ENCODE measurements around the gene ZNF672.

Gene ZNF672

GRCh38 chr1:248834343-248834940 is 3.6 kb upstream of the ZNF672 start:
- no CpG with 5 or more reads among the region's 7 CpGs for WGBS, 2 donors (ENCODE audit: extremely low coverage in 2 of 2, insufficient read length in 2 of 2, insufficient replicate concordance in 1 of 2)
- H3K18ac ChIP-seq (ENCODE audit: low read length), result no peak overlapping the region

GRCh38 chr1:248837045-248837780 is 811 bp upstream of the ZNF672 start:
- H3K4me2 ChIP-seq (ENCODE audit: insufficient read depth, low read length, poor library complexity, severe bottlenecking), result peak overlapping the region; percentile 69
- H3K79me1 ChIP-seq (ENCODE audit: low read depth, low read length), result peaks cover 3% of the 10 kb centered on the region
- peak overlapping the region; percentile 79 to 82 for H3K4me3 ChIP-seq (ENCODE audit: low read length in 2 of 2)
- WGBS, 2 donors (ENCODE audit: extremely low coverage in 2 of 2, insufficient read length in 2 of 2, insufficient replicate concordance in 1 of 2), result no CpG with 5 or more reads among the region's 11 CpGs
- no peak overlapping the region for H3K27ac ChIP-seq (replicated peaks; ENCODE audit: low read length)
- H2BK120ac ChIP-seq (ENCODE audit: low read depth, low read length), result no peak overlapping the region
- peaks cover 0 to 4% of the 10 kb centered on the region in 2 donors for H3K36me3 ChIP-seq (replicated peaks in 1 of 2; ENCODE audit: control insufficient read depth in 2 of 2, insufficient read depth in 2 of 2, low read length in 2 of 2)
- peak overlapping the region; percentile 44 for H3K18ac ChIP-seq (ENCODE audit: low read length)
- H3K4me1 ChIP-seq (ENCODE audit: control insufficient read depth in 2 of 2, insufficient read depth in 1 of 2, low read depth in 1 of 2, low read length in 2 of 2), result peaks cover 4% of the 10 kb centered on the region in 2 donors
- H4K8ac ChIP-seq (ENCODE audit: low read depth, low read length), result no peak overlapping the region
- no peak overlapping the region for H2AK5ac ChIP-seq (ENCODE audit: low read depth, low read length)
- no peaks in the 10 kb centered on the region for H3K27me3 ChIP-seq (ENCODE audit: control insufficient read depth in 3 of 3, insufficient read depth in 3 of 3, low read depth in 1 of 3, low read length in 3 of 3)
- H3K9me3 ChIP-seq (replicated peaks in 1 of 2; ENCODE audit: control insufficient read depth in 2 of 2, insufficient read depth in 1 of 2, low read depth in 1 of 2, low read length in 2 of 2), result no peaks in the 10 kb centered on the region
- no peak overlapping the region for H3K23ac ChIP-seq (ENCODE audit: low read depth, low read length, poor library complexity)
- no peak overlapping the region for H3K14ac ChIP-seq (ENCODE audit: low read length)
- no peak for DNase-seq (ENCODE audit: low spot score)
- no peak overlapping the region for H2BK5ac ChIP-seq (ENCODE audit: low read length)
- H3K4ac ChIP-seq (ENCODE audit: low read length), result no peak overlapping the region
- H2BK15ac ChIP-seq (ENCODE audit: low read length), result no peak overlapping the region
- no peak overlapping the region for H4K91ac ChIP-seq (ENCODE audit: low read depth, low read length, poor library complexity)
- H2AFZ ChIP-seq (ENCODE audit: low read length), result peak overlapping the region; percentile 92
- no peak overlapping the region for H2BK12ac ChIP-seq (ENCODE audit: low read length)
- H3K9ac ChIP-seq (ENCODE audit: low read depth, low read length, poor library complexity), result no peak overlapping the region

More at GRCh38 chr1:248834343-248834940, 3.6 kb upstream of the ZNF672 start:
- no peak overlapping the region for H2BK15ac ChIP-seq (ENCODE audit: low read length)
- DNase-seq (ENCODE audit: low spot score), result no peak
- H3K4me3 ChIP-seq (ENCODE audit: low read length in 2 of 2), result no peak overlapping the region
- H2BK120ac ChIP-seq (ENCODE audit: low read depth, low read length), result no peak overlapping the region
- no peak overlapping the region for H3K4ac ChIP-seq (ENCODE audit: low read length)
- no peaks in the 10 kb centered on the region for H3K36me3 ChIP-seq (replicated peaks in 1 of 2; ENCODE audit: control insufficient read depth in 2 of 2, insufficient read depth in 2 of 2, low read length in 2 of 2)
- no peak overlapping the region for H4K8ac ChIP-seq (ENCODE audit: low read depth, low read length)
- no peak overlapping the region for H3K9ac ChIP-seq (ENCODE audit: low read depth, low read length, poor library complexity)
- H3K79me1 ChIP-seq (ENCODE audit: low read depth, low read length), result peaks cover 3% of the 10 kb centered on the region
- peaks cover 3 to 4% of the 10 kb centered on the region in 2 donors for H3K4me1 ChIP-seq (ENCODE audit: control insufficient read depth in 2 of 2, insufficient read depth in 1 of 2, low read depth in 1 of 2, low read length in 2 of 2)
- H3K23ac ChIP-seq (ENCODE audit: low read depth, low read length, poor library complexity), result no peak overlapping the region
- H2AFZ ChIP-seq (ENCODE audit: low read length), result no peak overlapping the region
- H3K27ac ChIP-seq (replicated peaks; ENCODE audit: low read length), result no peak overlapping the region
- H3K27me3 ChIP-seq (ENCODE audit: control insufficient read depth in 3 of 3, insufficient read depth in 3 of 3, low read depth in 1 of 3, low read length in 3 of 3), result no peaks in the 10 kb centered on the region
- no peak overlapping the region for H3K4me2 ChIP-seq (ENCODE audit: insufficient read depth, low read length, poor library complexity, severe bottlenecking)
- no peak overlapping the region for H2BK5ac ChIP-seq (ENCODE audit: low read length)
- no peak overlapping the region for H2BK12ac ChIP-seq (ENCODE audit: low read length)
- H4K91ac ChIP-seq (ENCODE audit: low read depth, low read length, poor library complexity), result no peak overlapping the region
- no peaks in the 10 kb centered on the region for H3K9me3 ChIP-seq (replicated peaks in 1 of 2; ENCODE audit: control insufficient read depth in 2 of 2, insufficient read depth in 1 of 2, low read depth in 1 of 2, low read length in 2 of 2)
- no peak overlapping the region for H2AK5ac ChIP-seq (ENCODE audit: low read depth, low read length)
- no peak overlapping the region for H3K14ac ChIP-seq (ENCODE audit: low read length)

- Histone ChIP-seq H3K36me3 (replicated peaks in 1 of 2; ENCODE audit: control insufficient read depth in 2 of 2, insufficient read depth in 2 of 2, low read length in 2 of 2) (peaks cover 4 to 16% of the 10 kb centered on the region in 2 donors), H3K4me1 (ENCODE audit: control insufficient read depth in 2 of 2, insufficient read depth in 1 of 2, low read depth in 1 of 2, low read length in 2 of 2) (peaks cover 4% of the 10 kb centered on the region in 2 donors), H2BK5ac (ENCODE audit: low read length) (peak overlapping the region; percentile 91), H3K23ac (ENCODE audit: low read depth, low read length, poor library complexity) (peak overlapping the region; percentile 37), H2BK12ac (ENCODE audit: low read length) (no peak overlapping the region), H4K8ac (ENCODE audit: low read depth, low read length) (no peak overlapping the region), H3K79me1 (ENCODE audit: low read depth, low read length) (peaks cover 3% of the 10 kb centered on the region), H3K9ac (ENCODE audit: low read depth, low read length, poor library complexity) (peak overlapping the region; percentile 99), H2AK5ac (ENCODE audit: low read depth, low read length) (peak overlapping the region; percentile 24), H3K4me2 (ENCODE audit: insufficient read depth, low read length, poor library complexity, severe bottlenecking) (peak overlapping the region; percentile 72), H2BK15ac (ENCODE audit: low read length) (no peak overlapping the region), H3K27me3 (ENCODE audit: control insufficient read depth in 3 of 3, insufficient read depth in 3 of 3, low read depth in 1 of 3, low read length in 3 of 3) (no peaks in the 10 kb centered on the region), H3K4ac (ENCODE audit: low read length) (peak overlapping the region; percentile 1), H3K14ac (ENCODE audit: low read length) (peak overlapping the region; percentile 78), H3K18ac (ENCODE audit: low read length) (peak overlapping the region; percentile 91), H3K9me3 (replicated peaks in 1 of 2; ENCODE audit: control insufficient read depth in 2 of 2, insufficient read depth in 1 of 2, low read depth in 1 of 2, low read length in 2 of 2) (no peaks in the 10 kb centered on the region), H3K4me3 (ENCODE audit: low read length in 2 of 2) (peak overlapping the region; percentile 82 to 98), H3K27ac (replicated peaks; ENCODE audit: low read length) (peak overlapping the region; percentile 75), H2AFZ (ENCODE audit: low read length) (peak overlapping the region; percentile 94), H2BK120ac (ENCODE audit: low read depth, low read length) (no peak overlapping the region), H4K91ac (ENCODE audit: low read depth, low read length, poor library complexity) (no peak overlapping the region)
- no CpG with 5 or more reads among the region's 82 CpGs for WGBS, 2 donors (ENCODE audit: extremely low coverage in 2 of 2, insufficient read length in 2 of 2, insufficient replicate concordance in 1 of 2)
- peak; percentile 87 for DNase-seq (ENCODE audit: low spot score)
Measured at GRCh38 chr1:248838357-248839167, 538 bp downstream of the ZNF672 start.

All from neuronal stem cell (in vitro differentiated cells).